DOHH2 (cell line): ENCODE measurements around the gene PKP3.
"Not testable (repeated sequence)": the region's sequence is repeated elsewhere in the genome, so short reads cannot be mapped to it uniquely, and the experiment has no call there.

Experiments used
- H3F3A ChIP-seq: fragments of 200-600 bp; sonication (generic), shearing (Covaris generic); 2 replicates; pipeline ENCODE4 v1.6.0; 2016; ENCODE audit warnings: antibody characterized with exemption, mild to moderate bottlenecking; ENCODE audit not compliant: control insufficient read depth, insufficient read depth
- H3K27ac ChIP-seq: fragments of 200-600 bp; sonication (generic); 2 replicates; pipeline ENCODE4 v1.5.1; 2014; ENCODE audit warnings: low read depth, mild to moderate bottlenecking, low read length, moderate library complexity
- H3K27me3 ChIP-seq: fragments of 200-600 bp; sonication (generic); 2 replicates; pipeline ENCODE4 v1.6.1; 2014; ENCODE audit warnings: mild to moderate bottlenecking, low read length, mixed read lengths; ENCODE audit not compliant: control insufficient read depth
- H3K36me3 ChIP-seq: fragments of 200-600 bp; sonication (generic); 2 replicates; pipeline ENCODE4 v1.6.1; 2014; ENCODE audit warnings: mild to moderate bottlenecking, low read length, moderate library complexity, mixed read lengths; ENCODE audit not compliant: control insufficient read depth
- H3K4me1 ChIP-seq: fragments of 200-600 bp; sonication (generic); 2 replicates; pipeline ENCODE4 v1.6.1; 2014; ENCODE audit warnings: mild to moderate bottlenecking, low read length, mixed read lengths; ENCODE audit not compliant: control insufficient read depth
- H3K4me2 ChIP-seq: fragments of 200-600 bp; sonication (generic); 2 replicates; pipeline ENCODE4 v1.6.0; 2014; ENCODE audit warnings: mild to moderate bottlenecking, low read length, moderate library complexity
- H3K4me3 ChIP-seq: fragments of 200-600 bp; sonication (generic); 2 replicates; pipeline ENCODE4 v1.5.1; 2014; ENCODE audit warnings: mild to moderate bottlenecking, low read length, mixed read lengths
- H3K79me2 ChIP-seq: fragments of 200-600 bp; sonication (generic); 2 replicates; pipeline ENCODE4 v1.6.1; 2014; ENCODE audit warnings: mild to moderate bottlenecking, low read length, mixed read lengths; ENCODE audit not compliant: control insufficient read depth
- H3K9me2 ChIP-seq: fragments of 200-600 bp; sonication (generic); replicated peaks from 2 replicates; pipeline ENCODE4 v1.6.1; 2014; ENCODE audit warnings: mild to moderate bottlenecking, low read length, mixed read lengths; ENCODE audit not compliant: control insufficient read depth
- H3K9me3 ChIP-seq: fragments of 200-600 bp; sonication (generic); 2 replicates; pipeline ENCODE4 v1.6.1; 2014; ENCODE audit warnings: antibody characterized with exemption, low read length, mixed read lengths; ENCODE audit not compliant: control insufficient read depth, insufficient read depth
- H4K20me1 ChIP-seq: fragments of 200-600 bp; sonication (generic); 2 replicates; pipeline ENCODE4 v1.6.0; 2014; ENCODE audit warnings: low read depth, mild to moderate bottlenecking, antibody characterized with exemption, low read length, moderate library complexity; ENCODE audit not compliant: control insufficient read depth, insufficient read depth
- EZH2phosphoT487 ChIP-seq: fragments of 200-600 bp; sonication (generic); IDR thresholded peaks from 2 replicates; pipeline ENCODE4 v1.6.1; 2017; ENCODE audit warnings: borderline replicate concordance, mild to moderate bottlenecking, antibody characterized with exemption, low read length, moderate library complexity, mixed read lengths
- TF ChIP-seq, protein P1 (sequence below): fragments of 200-600 bp; sonication (generic); IDR thresholded peaks from one replicate; pipeline ENCODE4 v1.5.1; 2014; ENCODE audit warnings: antibody characterized with exemption, mild to moderate bottlenecking, low read depth, low read length; ENCODE audit not compliant: poor library complexity, severe bottlenecking

The PKP3 gene

DNA sequence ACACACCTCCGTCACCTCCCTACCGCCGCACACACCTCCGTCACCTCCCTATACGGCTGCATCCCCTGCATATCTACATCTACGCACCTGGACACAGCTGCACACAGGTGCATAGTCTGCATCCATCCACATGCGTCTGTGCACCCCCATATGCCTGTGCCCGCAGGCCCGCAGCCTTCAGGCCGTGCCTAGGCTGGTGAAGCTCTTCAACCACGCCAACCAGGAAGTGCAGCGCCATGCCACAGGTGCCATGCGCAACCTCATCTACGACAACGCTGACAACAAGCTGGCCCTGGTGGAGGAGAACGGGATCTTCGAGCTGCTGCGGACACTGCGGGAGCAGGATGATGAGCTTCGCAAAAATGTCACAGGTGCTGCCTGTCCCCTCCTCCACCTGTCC is 4.8 kb downstream of the PKP3 start:
- no peak overlapping the region for H3K4me3 ChIP-seq
- no peaks in the 10 kb centered on the region for H3K79me2 ChIP-seq
- no peaks in the 10 kb centered on the region for H4K20me1 ChIP-seq
- H3K9me2 ChIP-seq: no peaks in the 10 kb centered on the region
- no peaks in the 10 kb centered on the region for H3K36me3 ChIP-seq
- H3K27ac ChIP-seq: no peak overlapping the region
- H3F3A ChIP-seq: no peaks in the 10 kb centered on the region
- H3K4me1 ChIP-seq: peaks cover 6% of the 10 kb centered on the region
- TF ChIP-seq, protein P1, sequence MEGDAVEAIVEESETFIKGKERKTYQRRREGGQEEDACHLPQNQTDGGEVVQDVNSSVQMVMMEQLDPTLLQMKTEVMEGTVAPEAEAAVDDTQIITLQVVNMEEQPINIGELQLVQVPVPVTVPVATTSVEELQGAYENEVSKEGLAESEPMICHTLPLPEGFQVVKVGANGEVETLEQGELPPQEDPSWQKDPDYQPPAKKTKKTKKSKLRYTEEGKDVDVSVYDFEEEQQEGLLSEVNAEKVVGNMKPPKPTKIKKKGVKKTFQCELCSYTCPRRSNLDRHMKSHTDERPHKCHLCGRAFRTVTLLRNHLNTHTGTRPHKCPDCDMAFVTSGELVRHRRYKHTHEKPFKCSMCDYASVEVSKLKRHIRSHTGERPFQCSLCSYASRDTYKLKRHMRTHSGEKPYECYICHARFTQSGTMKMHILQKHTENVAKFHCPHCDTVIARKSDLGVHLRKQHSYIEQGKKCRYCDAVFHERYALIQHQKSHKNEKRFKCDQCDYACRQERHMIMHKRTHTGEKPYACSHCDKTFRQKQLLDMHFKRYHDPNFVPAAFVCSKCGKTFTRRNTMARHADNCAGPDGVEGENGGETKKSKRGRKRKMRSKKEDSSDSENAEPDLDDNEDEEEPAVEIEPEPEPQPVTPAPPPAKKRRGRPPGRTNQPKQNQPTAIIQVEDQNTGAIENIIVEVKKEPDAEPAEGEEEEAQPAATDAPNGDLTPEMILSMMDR: no peak
- no peak for TF ChIP-seq EZH2phosphoT487
- peaks cover 2% of the 10 kb centered on the region; the same call in 1 of the 2 replicates for H3K27me3 ChIP-seq
- H3K9me3 ChIP-seq: peaks cover 13% of the 10 kb centered on the region; the same call in 1 of the 2 replicates
- no peak overlapping the region for H3K4me2 ChIP-seq

DNA sequence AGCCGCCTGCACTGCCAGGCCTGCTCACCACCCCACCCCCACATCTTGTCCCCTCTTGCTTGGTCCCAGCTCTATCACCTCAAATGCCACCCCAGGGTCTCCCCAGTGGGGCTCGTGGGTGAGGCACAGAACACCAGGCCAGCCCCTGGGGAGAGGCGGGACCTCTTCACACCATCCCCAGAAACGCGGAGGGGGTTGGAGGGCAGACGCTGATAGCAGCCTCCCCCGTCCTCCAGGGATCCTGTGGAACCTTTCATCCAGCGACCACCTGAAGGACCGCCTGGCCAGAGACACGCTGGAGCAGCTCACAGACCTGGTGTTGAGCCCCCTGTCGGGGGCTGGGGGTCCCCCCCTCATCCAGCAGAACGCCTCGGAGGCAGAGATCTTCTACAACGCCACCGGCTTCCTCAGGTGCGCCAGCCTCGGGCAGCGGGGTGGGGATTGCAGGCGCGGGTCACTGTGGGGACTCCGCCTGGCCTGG is 5.8 kb downstream of the PKP3 start:
- H3K4me3 ChIP-seq: no peak overlapping the region

DNA sequence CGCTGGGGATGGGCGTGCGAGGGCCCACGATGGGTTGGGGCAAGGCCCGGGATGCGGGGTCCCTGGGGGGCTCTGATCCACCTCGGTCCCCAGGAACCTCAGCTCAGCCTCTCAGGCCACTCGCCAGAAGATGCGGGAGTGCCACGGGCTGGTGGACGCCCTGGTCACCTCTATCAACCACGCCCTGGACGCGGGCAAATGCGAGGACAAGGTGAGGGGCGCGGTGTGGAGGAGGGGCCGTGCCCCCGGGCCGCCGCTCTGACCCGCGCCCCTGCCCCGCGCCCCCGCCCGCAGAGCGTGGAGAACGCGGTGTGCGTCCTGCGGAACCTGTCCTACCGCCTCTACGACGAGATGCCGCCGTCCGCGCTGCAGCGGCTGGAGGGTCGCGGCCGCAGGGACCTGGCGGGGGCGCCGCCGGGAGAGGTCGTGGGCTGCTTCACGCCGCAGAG is 6.3 kb downstream of the PKP3 start:
- Histone ChIP-seq H3K27ac (no peak overlapping the region), H3K27me3 (peaks cover 2% of the 10 kb centered on the region; the same call in 1 of the 2 replicates), H3K79me2 (no peaks in the 10 kb centered on the region), H3K4me3 (no peak overlapping the region), H3F3A (no peaks in the 10 kb centered on the region), H3K4me1 (peaks cover 6% of the 10 kb centered on the region), H3K4me2 (no peak overlapping the region), H3K9me3 (peaks cover 13% of the 10 kb centered on the region; the same call in 1 of the 2 replicates), H4K20me1 (no peaks in the 10 kb centered on the region), H3K36me3 (no peaks in the 10 kb centered on the region), H3K9me2 (no peaks in the 10 kb centered on the region)
- TF ChIP-seq, protein P1: no peak
- TF ChIP-seq EZH2phosphoT487: no peak

More for the DNA sequence above, 5.8 kb downstream of the PKP3 start:
- peaks cover 6% of the 10 kb centered on the region for H3K4me1 ChIP-seq
- H3K4me2 ChIP-seq: no peak overlapping the region
- no peaks in the 10 kb centered on the region for H3F3A ChIP-seq
- peaks cover 13% of the 10 kb centered on the region; the same call in 1 of the 2 replicates for H3K9me3 ChIP-seq
- no peak overlapping the region for H3K27ac ChIP-seq
- H4K20me1 ChIP-seq: no peaks in the 10 kb centered on the region
- peaks cover 2% of the 10 kb centered on the region; the same call in 1 of the 2 replicates for H3K27me3 ChIP-seq
- no peaks in the 10 kb centered on the region for H3K9me2 ChIP-seq
- TF ChIP-seq, protein P1: no peak
- no peak for TF ChIP-seq EZH2phosphoT487
- H3K36me3 ChIP-seq: no peaks in the 10 kb centered on the region
- no peaks in the 10 kb centered on the region for H3K79me2 ChIP-seq

DNA sequence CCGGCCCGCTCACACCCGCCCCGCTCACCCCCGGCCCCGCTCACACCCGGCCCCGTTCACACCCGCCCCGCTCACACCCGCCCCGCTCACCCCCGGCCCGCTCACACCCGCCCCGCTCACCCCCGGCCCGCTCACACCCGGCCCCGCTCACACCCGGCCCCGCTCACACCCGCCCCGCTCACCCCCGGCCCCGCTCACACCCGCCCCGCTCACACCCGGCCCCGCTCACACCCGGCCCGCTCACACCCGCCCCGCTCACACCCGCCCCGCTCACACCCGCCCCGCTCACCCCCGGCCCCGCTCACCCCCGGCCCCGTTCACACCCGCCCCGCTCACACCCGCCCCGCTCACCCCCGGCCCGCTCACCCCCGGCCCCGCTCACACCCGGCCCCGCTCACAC is 7.2 kb downstream of the PKP3 start:
- not testable (repeated sequence) for H3K4me1 ChIP-seq

More for the DNA sequence above, 7.2 kb downstream of the PKP3 start:
- H3F3A ChIP-seq, H3K4me3 ChIP-seq, H3K27me3 ChIP-seq, H3K27ac ChIP-seq, H3K79me2 ChIP-seq, H3K36me3 ChIP-seq, H3K9me2 ChIP-seq, H4K20me1 ChIP-seq, H3K4me2 ChIP-seq: not testable (repeated sequence)
- H3K9me3 ChIP-seq: peaks cover 13% of the 10 kb centered on the region; the same call in 1 of the 2 replicates
